Fibroblast of lung (primary cell): ENCODE results near the gene CHST13. TPM values are rescaled to one million over a fixed set of nuclear protein-coding genes. Genes with fewer than 3 reads are reported as not detected.

Experiments used
- DNase-seq, 2 donors: peaks; one replicate each; pipeline versions ENCODE4 v3.0.0 to v3.0.0-alpha.2; 2010; ENCODE audit warnings: low read depth in 2 of 2
- H2AFZ ChIP-seq: 2 replicates; pipeline ENCODE4 v1.5.1; 2012; ENCODE audit warnings: low read length, control low read depth, inconsistent platforms
- H3K27ac ChIP-seq: 2 replicates; pipeline ENCODE4 v1.5.1; 2011; ENCODE audit warnings: low read length, control low read depth; ENCODE audit not compliant: insufficient read depth
- H3K27me3 ChIP-seq: 2 replicates; pipeline ENCODE4 v1.5.1; 2011; ENCODE audit warnings: mild to moderate bottlenecking, low read length; ENCODE audit not compliant: control insufficient read depth, insufficient read depth
- H3K36me3 ChIP-seq: 2 replicates; pipeline ENCODE4 v1.5.1; 2011; ENCODE audit warnings: low read length; ENCODE audit not compliant: control insufficient read depth, insufficient read depth
- H3K4me1 ChIP-seq: 2 replicates; pipeline ENCODE4 v1.5.1; 2011; ENCODE audit warnings: low read length; ENCODE audit not compliant: control insufficient read depth, insufficient read depth; ENCODE audit errors: extremely low read depth
- H3K4me2 ChIP-seq: 2 replicates; pipeline ENCODE4 v1.5.1; 2011; ENCODE audit warnings: low read length, control low read depth; ENCODE audit not compliant: insufficient read depth; ENCODE audit errors: extremely low read depth
- H3K4me3 ChIP-seq, 4 experiments: fragments of 200-600 bp in 1 of 4; sonication (generic) in 1 of 4; replicated peaks in 1 of 4; 2 replicates each; pipeline ENCODE4 v1.5.1; 2011 to 2016; ENCODE audit warnings: low read length in 4 of 4, low read depth in 3 of 4, mild to moderate bottlenecking in 3 of 4, control low read depth in 2 of 4, inconsistent platforms in 1 of 4, mixed read lengths in 1 of 4; ENCODE audit not compliant: insufficient read depth in 1 of 4; ENCODE audit errors: control extremely low read depth in 1 of 4
- H3K79me2 ChIP-seq: 2 replicates; pipeline ENCODE4 v1.5.1; 2012; ENCODE audit warnings: mild to moderate bottlenecking, low read length, inconsistent platforms; ENCODE audit not compliant: control insufficient read depth, insufficient read depth
- H3K9ac ChIP-seq: 2 replicates; pipeline ENCODE4 v1.5.1; 2011; ENCODE audit warnings: mild to moderate bottlenecking, low read length, control low read depth; ENCODE audit not compliant: insufficient read depth
- H3K9me3 ChIP-seq: 2 replicates; pipeline ENCODE4 v1.5.1; 2012; ENCODE audit warnings: low read depth, low read length; ENCODE audit not compliant: control insufficient read depth, insufficient read depth
- H4K20me1 ChIP-seq: 2 replicates; pipeline ENCODE4 v1.5.1; 2011; ENCODE audit warnings: low read length; ENCODE audit not compliant: control insufficient read depth, insufficient read depth; ENCODE audit errors: extremely low read depth
- EZH2 ChIP-seq: IDR thresholded peaks from 2 replicates; pipeline ENCODE4 v1.5.1; 2012; ENCODE audit warnings: low read length, control low read depth, mild to moderate bottlenecking; ENCODE audit errors: missing control alignments
- polyA plus RNA-seq, 2 donors: library from polyadenylated mRNA; depleted of rRNA in 1 of 2; stranded (reverse) in 1 of 2; unstranded in 1 of 2; fragments of >200 nt; gene quantifications; 2 replicates each; pipeline ENCODE4 v1.2.1, GENCODE V29; 2011 to 2012; ENCODE audit warnings: missing spikeins in 1 of 2
- total RNA-seq: library from RNA; depleted of rRNA; stranded (reverse); fragments of >200 nt; gene quantifications from 2 replicates; pipeline ENCODE4 v1.2.1, GENCODE V29; 2014
- TF ChIP-seq, protein P1 (sequence below), 2 donors: IDR thresholded peaks in 1 of 2; conservative IDR thresholded peaks in 1 of 2; 1 replicate in 1 of 2; 2 replicates in 1 of 2; pipeline ENCODE4 v1.5.1; 2011 to 2012; ENCODE audit warnings: low read length in 2 of 2, control low read depth in 1 of 2, inconsistent platforms in 1 of 2, low read depth in 1 of 2, mild to moderate bottlenecking in 1 of 2

Gene CHST13
- total and polyA plus RNA-seq, 2 donors (not counting 1 experiment from before 2014, with no cell fraction given), result under 0.01 TPM; not detected in 1

DNA sequence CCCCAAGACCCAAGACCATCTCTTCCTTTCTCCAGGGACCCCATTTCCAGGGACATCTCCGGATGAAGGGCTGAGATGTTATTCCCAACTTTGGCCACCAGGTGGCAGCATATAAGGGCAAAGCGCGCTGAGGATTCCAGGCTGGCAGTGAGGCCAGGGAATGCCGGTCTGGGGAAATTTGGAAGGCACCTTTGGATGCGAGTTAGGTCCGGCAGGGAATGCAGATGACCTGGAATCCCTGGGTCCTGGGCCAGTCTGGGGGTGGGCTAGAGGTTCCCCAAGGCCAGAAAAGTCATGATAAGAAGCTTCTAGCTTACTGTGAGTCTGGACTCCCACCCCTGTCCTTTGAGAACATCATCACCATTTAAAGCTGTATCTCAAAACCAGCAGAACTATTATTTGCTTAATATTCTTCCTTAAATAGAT, 1.6 kb upstream of the CHST13 start:
- no peak overlapping the region for H2AFZ ChIP-seq
- no peaks in the 10 kb centered on the region for H3K79me2 ChIP-seq
- no peaks in the 10 kb centered on the region for H3K4me1 ChIP-seq
- no peak overlapping the region for H3K4me3 ChIP-seq
- no peak overlapping the region for H3K27ac ChIP-seq
- no peaks in the 10 kb centered on the region for H3K36me3 ChIP-seq
- TF ChIP-seq, protein P1, sequence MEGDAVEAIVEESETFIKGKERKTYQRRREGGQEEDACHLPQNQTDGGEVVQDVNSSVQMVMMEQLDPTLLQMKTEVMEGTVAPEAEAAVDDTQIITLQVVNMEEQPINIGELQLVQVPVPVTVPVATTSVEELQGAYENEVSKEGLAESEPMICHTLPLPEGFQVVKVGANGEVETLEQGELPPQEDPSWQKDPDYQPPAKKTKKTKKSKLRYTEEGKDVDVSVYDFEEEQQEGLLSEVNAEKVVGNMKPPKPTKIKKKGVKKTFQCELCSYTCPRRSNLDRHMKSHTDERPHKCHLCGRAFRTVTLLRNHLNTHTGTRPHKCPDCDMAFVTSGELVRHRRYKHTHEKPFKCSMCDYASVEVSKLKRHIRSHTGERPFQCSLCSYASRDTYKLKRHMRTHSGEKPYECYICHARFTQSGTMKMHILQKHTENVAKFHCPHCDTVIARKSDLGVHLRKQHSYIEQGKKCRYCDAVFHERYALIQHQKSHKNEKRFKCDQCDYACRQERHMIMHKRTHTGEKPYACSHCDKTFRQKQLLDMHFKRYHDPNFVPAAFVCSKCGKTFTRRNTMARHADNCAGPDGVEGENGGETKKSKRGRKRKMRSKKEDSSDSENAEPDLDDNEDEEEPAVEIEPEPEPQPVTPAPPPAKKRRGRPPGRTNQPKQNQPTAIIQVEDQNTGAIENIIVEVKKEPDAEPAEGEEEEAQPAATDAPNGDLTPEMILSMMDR (conservative IDR thresholded peaks at IDR 0.05 in 1 of 2, IDR thresholded peaks at IDR 0.05 in 1 of 2; ENCODE audit: low read depth in 1 of 2, low read length in 2 of 2), result peak; percentile 84 to 88
- TF ChIP-seq EZH2, result no peak
- peaks cover 20% of the 10 kb centered on the region for H3K27me3 ChIP-seq
- H3K4me2 ChIP-seq, result no peak overlapping the region
- H4K20me1 ChIP-seq, result no peaks in the 10 kb centered on the region
- DNase-seq, result peak; percentile 21 to 50
- no peaks in the 10 kb centered on the region for H3K9me3 ChIP-seq
- no peak overlapping the region for H3K9ac ChIP-seq

DNA sequence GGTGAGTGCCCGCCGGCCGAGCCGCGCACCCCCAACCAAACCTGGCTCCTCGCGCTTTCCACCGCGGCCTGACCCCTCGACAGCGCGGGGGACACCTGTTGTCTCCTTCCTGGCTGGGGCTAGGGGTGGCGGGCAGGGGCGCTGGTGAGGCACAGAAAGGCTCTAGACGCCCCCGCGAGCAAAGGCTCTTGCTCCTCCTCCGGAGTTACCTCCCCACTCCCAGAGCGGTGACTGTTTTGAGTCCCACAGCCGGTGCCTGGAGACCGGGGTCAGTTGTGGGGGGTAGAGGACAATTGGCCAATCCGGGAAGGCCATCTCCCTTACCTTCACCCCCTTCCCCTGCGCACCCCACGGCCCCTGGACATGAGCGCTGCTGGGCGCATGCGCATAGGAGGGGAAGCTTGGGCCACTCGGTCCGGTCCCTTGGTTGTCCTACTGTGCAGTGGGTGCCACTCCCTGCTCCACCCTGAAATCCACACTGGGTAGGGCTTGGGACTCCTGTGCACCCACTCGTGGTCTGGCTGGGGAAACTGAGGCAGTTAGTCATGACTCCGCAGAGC, 554 bp downstream of the CHST13 start:
- no peak for DNase-seq
- Histone ChIP-seq H4K20me1 (no peaks in the 10 kb centered on the region), H3K4me3 (peak overlapping the region in 2 of 4 experiments; percentile 10 to 28), H3K4me2 (peak overlapping the region; percentile 71), H3K9me3 (no peaks in the 10 kb centered on the region), H3K79me2 (no peaks in the 10 kb centered on the region), H2AFZ (no peak overlapping the region), H3K9ac (no peak overlapping the region), H3K36me3 (no peaks in the 10 kb centered on the region), H3K4me1 (no peaks in the 10 kb centered on the region), H3K27ac (no peak overlapping the region), H3K27me3 (peaks cover 10% of the 10 kb centered on the region)
- no peak for TF ChIP-seq EZH2
- TF ChIP-seq, protein P1 (conservative IDR thresholded peaks at IDR 0.05 in 1 of 2, IDR thresholded peaks at IDR 0.05 in 1 of 2; ENCODE audit: low read depth in 1 of 2, low read length in 2 of 2), result no peak

DNA sequence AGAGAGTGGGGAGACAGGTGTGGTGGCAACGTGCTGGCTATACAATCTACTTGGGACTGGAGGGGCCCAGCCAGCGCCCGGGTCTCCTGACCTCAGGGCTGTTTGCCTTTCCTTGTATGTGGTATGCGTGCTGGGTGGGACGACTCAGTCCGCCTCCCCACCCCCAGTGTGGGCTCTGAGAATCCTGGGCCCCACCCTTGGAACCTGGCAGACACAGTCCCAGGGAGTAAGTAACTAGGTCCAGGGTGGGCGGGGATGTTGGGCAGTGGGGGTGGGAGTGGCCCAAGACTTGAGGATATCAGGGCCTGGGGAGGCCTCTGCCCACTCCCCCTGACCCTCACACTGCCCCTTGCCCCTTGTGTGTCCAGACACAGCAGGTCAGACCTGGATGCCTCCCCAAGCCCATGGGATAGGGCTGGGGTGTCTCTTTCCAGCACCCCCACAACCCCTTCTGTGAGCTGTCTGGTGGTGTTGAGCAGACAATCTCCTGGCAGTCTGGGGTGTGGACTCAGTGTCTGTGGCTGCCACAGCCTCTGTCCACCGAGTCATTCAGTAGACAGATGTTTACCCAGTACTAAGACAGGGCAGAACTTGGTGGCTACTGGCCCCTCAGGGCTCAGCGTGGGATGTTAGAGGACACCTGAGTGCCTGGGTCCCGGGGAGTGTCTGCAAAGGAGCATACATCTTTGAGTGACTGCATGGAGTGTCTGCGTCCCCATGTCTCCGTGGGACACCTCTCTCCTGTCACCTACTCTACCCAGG, 1.3 kb downstream of the CHST13 start:
- Histone ChIP-seq H4K20me1 (no peaks in the 10 kb centered on the region), H2AFZ (no peak overlapping the region), H3K27me3 (peaks cover 9% of the 10 kb centered on the region), H3K27ac (no peak overlapping the region), H3K4me3 (no peak overlapping the region), H3K36me3 (no peaks in the 10 kb centered on the region), H3K9ac (no peak overlapping the region), H3K4me2 (no peak overlapping the region), H3K9me3 (no peaks in the 10 kb centered on the region), H3K79me2 (no peaks in the 10 kb centered on the region), H3K4me1 (no peaks in the 10 kb centered on the region)
- TF ChIP-seq, protein P1 (conservative IDR thresholded peaks at IDR 0.05 in 1 of 2, IDR thresholded peaks at IDR 0.05 in 1 of 2; ENCODE audit: low read depth in 1 of 2, low read length in 2 of 2), result no peak
- TF ChIP-seq EZH2, result no peak
- no peak for DNase-seq
